Transverse colon (tissue), 4 donors: ENCODE measurements around the gene ANKRD18A. TPM values are rescaled to one million over a fixed set of nuclear protein-coding genes. Genes with fewer than 3 reads are reported as not detected.

Experiments
- DNase-seq: peaks from one replicate; pipeline ENCODE4 v3.0.0-alpha.2; 2019
- H3K27ac ChIP-seq, 4 donors: fragments of 200-600 bp; sonication (generic); 2 replicates each; pipeline ENCODE4 v1.5.1; 2016 to 2018; ENCODE audit warnings: inconsistent platforms in 4 of 4
- H3K27me3 ChIP-seq: fragments of 200-600 bp; sonication (generic); 2 replicates; pipeline ENCODE4 v1.5.1; 2017; ENCODE audit warnings: inconsistent platforms
- H3K36me3 ChIP-seq, 4 donors: fragments of 200-600 bp; sonication (generic); 2 replicates each; pipeline ENCODE4 v1.5.1; 2017 to 2019; ENCODE audit warnings: inconsistent platforms in 4 of 4
- H3K4me1 ChIP-seq, 4 donors: fragments of 200-600 bp; sonication (generic); 2 replicates each; pipeline ENCODE4 v1.5.1; 2017 to 2020; ENCODE audit warnings: inconsistent platforms in 4 of 4
- H3K4me3 ChIP-seq, 4 donors: fragments of 200-600 bp; sonication (generic); 1 replicate in 1 of 4; 2 replicates in 3 of 4; pipeline versions ENCODE4 v1.5.1 to v1.6.1; 2017 to 2019; ENCODE audit warnings: inconsistent platforms in 4 of 4
- H3K9me3 ChIP-seq, 2 donors: fragments of 200-600 bp; sonication (generic); 2 replicates each; pipeline ENCODE4 v1.5.1; 2017 to 2019; ENCODE audit warnings: inconsistent platforms in 2 of 2
- CTCF ChIP-seq, 5 experiments: fragments of 200-600 bp in 3 of 5; fragments of 450-650 bp in 2 of 5; sonication (generic) in 3 of 5; IDR thresholded peaks; 1 replicate in 2 of 5; 2 replicates in 3 of 5; pipeline ENCODE4 v1.5.1; 2016 to 2017; ENCODE audit warnings: antibody characterized with exemption in 5 of 5, inconsistent platforms in 3 of 5, mild to moderate bottlenecking in 2 of 5, moderate library complexity in 1 of 5
- EP300 ChIP-seq: sonication (generic); formaldehyde crosslinking; IDR thresholded peaks from one replicate; pipeline ENCODE4 v1.6.1; 2017; ENCODE audit warnings: antibody characterized with exemption, low read depth
- POLR2A ChIP-seq: fragments of 450-650 bp; IDR thresholded peaks from one replicate; pipeline ENCODE4 v1.6.1; 2016; ENCODE audit warnings: antibody characterized with exemption, mild to moderate bottlenecking, moderate library complexity
- POLR2AphosphoS5 ChIP-seq, 3 donors: sonication (generic); formaldehyde crosslinking; IDR thresholded peaks; one replicate each; pipeline ENCODE4 v1.6.1; 2016; ENCODE audit warnings: antibody characterized with exemption in 3 of 3
- WGBS, 2 donors: methylation state at CpG; one replicate each; pipeline ENCODE4 v1.1.5; 2018; ENCODE audit warnings: low coverage in 1 of 2; 5-methylcytosine and 5-hydroxymethylcytosine counted together
- in situ Hi-C, 4 donors: fragments of 200-750 bp; cut with MboI; loops; one replicate each; pipeline versions ENCODE4 v1.15.0 to v1.15.1; 2017; ENCODE audit warnings: low sequenced_read_pairs in 3 of 4, low pct_ligation_motif_present in 1 of 4, low pct_unique_long_range_greater_than_20kb in 1 of 4
- intact Hi-C: fragments of 100-400 bp; cut with DNase I; formaldehyde crosslinking; loops from one replicate; pipeline ENCODE4 v1.15.1; 2023; ENCODE audit warnings: low total_unique reads
- total RNA-seq, 4 donors: library from RNA; depleted of rRNA; stranded (reverse); fragments of >200 nt; gene quantifications; one replicate each; pipeline ENCODE4 v1.1.0, GENCODE V29; 2016

ANKRD18A gene
- total RNA-seq, 4 donors from 2014 or later: 5.6 to 15.4 (median 12.5) TPM

GRCh38 chr9:38651400-38652042 is 31.1 kb upstream of the ANKRD18A start:
- Histone ChIP-seq H3K4me3 (no peak overlapping the region), H3K4me1 (peaks cover 0 to 5% (median 0%) of the 10 kb centered on the region in 4 donors), H3K9me3 (no peaks in the 10 kb centered on the region), H3K27me3 (peaks cover 4% of the 10 kb centered on the region), H3K27ac (no peak overlapping the region), H3K36me3 (no peaks in the 10 kb centered on the region)
- DNase-seq: no peak
- TF ChIP-seq EP300 (no peak), POLR2AphosphoS5 (IDR thresholded peaks at IDR 0.05) (no peak), POLR2A (no peak), CTCF (IDR thresholded peaks at IDR 0.05) (no peak)
- WGBS, 2 donors: 73% methylated on average over 3 to 8 of the region's 8 CpGs
- in situ Hi-C loops (no loop called here), intact Hi-C loops (no loop called here)

- H3K4me3 ChIP-seq: no peak overlapping the region
- H3K9me3 ChIP-seq: no peaks in the 10 kb centered on the region
- WGBS, 2 donors: 84 to 87% methylated on average over 7 to 8 of the region's 8 CpGs
- TF ChIP-seq POLR2A (no peak), POLR2AphosphoS5 (IDR thresholded peaks at IDR 0.05) (no peak), CTCF (IDR thresholded peaks at IDR 0.05) (no peak), EP300 (no peak)
- in situ Hi-C loops (no loop called here), intact Hi-C loops (no loop called here)
- no peaks in the 10 kb centered on the region for H3K36me3 ChIP-seq
- no peak overlapping the region for H3K27ac ChIP-seq
- H3K4me1 ChIP-seq: peaks cover 0 to 5% (median 0%) of the 10 kb centered on the region in 4 donors
- H3K27me3 ChIP-seq: peaks cover 3% of the 10 kb centered on the region
- no peak for DNase-seq
Observed at GRCh38 chr9:38650564-38650963, 30.2 kb upstream of the ANKRD18A start.

- peaks cover 0 to 5% (median 0%) of the 10 kb centered on the region in 4 donors for H3K4me1 ChIP-seq
- no peaks in the 10 kb centered on the region for H3K9me3 ChIP-seq
- H3K27ac ChIP-seq: no peak overlapping the region
- H3K36me3 ChIP-seq: no peaks in the 10 kb centered on the region
- DNase-seq: no peak
- TF ChIP-seq CTCF (IDR thresholded peaks at IDR 0.05): no peak
- no peak for TF ChIP-seq POLR2A
- TF ChIP-seq POLR2AphosphoS5 (IDR thresholded peaks at IDR 0.05): no peak
- TF ChIP-seq EP300: no peak
- WGBS, 2 donors: 95 to 100% methylated on average over 1 to 8 of the region's 8 CpGs
- no peak overlapping the region for H3K4me3 ChIP-seq
- in situ Hi-C loops (no loop called here), intact Hi-C loops (no loop called here)
- H3K27me3 ChIP-seq: no peaks in the 10 kb centered on the region
Observed at GRCh38 chr9:38649731-38650363, 29.5 kb upstream of the ANKRD18A start.

GRCh38 chr9:38644601-38645000 is 24.2 kb upstream of the ANKRD18A start:
- intact Hi-C loops: no loop called here
- no peak for DNase-seq
- H3K9me3 ChIP-seq: no peaks in the 10 kb centered on the region
- no peak overlapping the region for H3K27ac ChIP-seq
- no peak for TF ChIP-seq CTCF (IDR thresholded peaks at IDR 0.05)
- TF ChIP-seq POLR2A: no peak
- TF ChIP-seq POLR2AphosphoS5 (IDR thresholded peaks at IDR 0.05): no peak
- TF ChIP-seq EP300: no peak
- H3K4me1 ChIP-seq: no peaks in the 10 kb centered on the region
- no peaks in the 10 kb centered on the region for H3K27me3 ChIP-seq
- in situ Hi-C loops: no loop called here
- 57 to 70% methylated on average over 1 to 2 of the region's 2 CpGs for WGBS, 2 donors
- no peaks in the 10 kb centered on the region for H3K36me3 ChIP-seq
- H3K4me3 ChIP-seq: no peak overlapping the region
